ENCODE data around the gene SAMD15. TPM values are rescaled to one million over a fixed set of nuclear protein-coding genes. Genes with fewer than 3 reads are reported as not detected.
"Not testable (repeated sequence)": the region's sequence is repeated elsewhere in the genome, so short reads cannot be mapped to it uniquely, and the experiment has no call there.

Gene SAMD15
- total RNA-seq = 0.29 and 1.1 TPM in 2 replicates

- H3K4me3 Mint-ChIP-seq = peak within 1 kb of the TSS; percentile 92
- H3K4me1 Mint-ChIP-seq (ENCODE audit: low read depth) = peaks cover 37% of the 10 kb centered on the region
- intact Hi-C loops (cut with micrococcal nuclease) = loop anchor here (1.0 to 10.0 kb wide), 11 partner anchors 56 to 1225 kb away; partner anchors contain the start of genes ALKBH1, ANGEL1, CIPC and GPATCH2L
- peaks cover 10% of the 10 kb centered on the region for H3K27me3 Mint-ChIP-seq (ENCODE audit: insufficient read depth)
- peaks cover 4% of the 10 kb centered on the region for H3K9me3 Mint-ChIP-seq
- H3K27ac Mint-ChIP-seq = peak within 1 kb of the TSS; percentile 89
- peak; percentile 80 for DNase-seq (ENCODE audit: low spot score)
- peaks cover 12% of the 10 kb centered on the region for H3K36me3 Mint-ChIP-seq (ENCODE audit: low read depth)
Observed at GRCh38 chr14:77376771-77377501, at the start of gene SAMD15, which contains the start of gene TMED8. Gene SAMD15, plus strand, starts transcription at chr14:77377379. Its CDS starts 40 bp downstream, at chr14:77377419. Gene TMED8, minus strand, starts transcription at chr14:77377094. Its CDS starts 41 bp downstream, at chr14:77377053.

- DNase-seq (ENCODE audit: low spot score) = no peak
- Mint-ChIP-seq H3K4me1 (ENCODE audit: low read depth) (no peaks in the 10 kb centered on the region), H3K27ac (no peak overlapping the region), H3K9me3 (no peaks in the 10 kb centered on the region), H3K4me3 (no peak overlapping the region), H3K27me3 (ENCODE audit: insufficient read depth) (no peaks in the 10 kb centered on the region), H3K36me3 (ENCODE audit: low read depth) (no peaks in the 10 kb centered on the region)
- intact Hi-C loops (cut with micrococcal nuclease) = no loop called here
Observed at GRCh38 chr14:77329872-77330271, 47.3 kb upstream of the SAMD15 start.

- intact Hi-C loops (cut with micrococcal nuclease) = no loop called here
- Mint-ChIP-seq H3K4me3 (no peak overlapping the region), H3K27ac (no peak overlapping the region), H3K4me1 (ENCODE audit: low read depth) (peaks cover 18% of the 10 kb centered on the region), H3K27me3 (ENCODE audit: insufficient read depth) (no peaks in the 10 kb centered on the region), H3K9me3 (no peaks in the 10 kb centered on the region), H3K36me3 (ENCODE audit: low read depth) (peaks cover 14% of the 10 kb centered on the region)
- DNase-seq (ENCODE audit: low spot score) = no peak
Observed at GRCh38 chr14:77335576-77335975, 41.6 kb upstream of the SAMD15 start.

- intact Hi-C loops (cut with micrococcal nuclease); H3K27me3 Mint-ChIP-seq (ENCODE audit: insufficient read depth); H3K9me3 Mint-ChIP-seq; H3K27ac Mint-ChIP-seq; H3K4me3 Mint-ChIP-seq; DNase-seq (ENCODE audit: low spot score): not testable (repeated sequence)
- Mint-ChIP-seq H3K4me1 (ENCODE audit: low read depth) (peaks cover 18% of the 10 kb centered on the region), H3K36me3 (ENCODE audit: low read depth) (peaks cover 26% of the 10 kb centered on the region)
Observed at GRCh38 chr14:77337255-77337654, 39.9 kb upstream of the SAMD15 start.

GRCh38 chr14:77337880-77338279, 39.3 kb upstream of the SAMD15 start:
- no peak overlapping the region for H3K4me3 Mint-ChIP-seq
- H3K9me3 Mint-ChIP-seq = no peaks in the 10 kb centered on the region
- no peaks in the 10 kb centered on the region for H3K27me3 Mint-ChIP-seq (ENCODE audit: insufficient read depth)
- intact Hi-C loops (cut with micrococcal nuclease) = no loop called here
- H3K4me1 Mint-ChIP-seq (ENCODE audit: low read depth) = peaks cover 18% of the 10 kb centered on the region
- H3K36me3 Mint-ChIP-seq (ENCODE audit: low read depth) = peaks cover 32% of the 10 kb centered on the region
- DNase-seq (ENCODE audit: low spot score) = no peak
- no peak overlapping the region for H3K27ac Mint-ChIP-seq

GRCh38 chr14:77338302-77338701, 38.9 kb upstream of the SAMD15 start:
- H3K4me3 Mint-ChIP-seq = no peak overlapping the region
- H3K27me3 Mint-ChIP-seq (ENCODE audit: insufficient read depth) = no peaks in the 10 kb centered on the region
- peaks cover 18% of the 10 kb centered on the region for H3K4me1 Mint-ChIP-seq (ENCODE audit: low read depth)
- no peaks in the 10 kb centered on the region for H3K9me3 Mint-ChIP-seq
- H3K36me3 Mint-ChIP-seq (ENCODE audit: low read depth) = peaks cover 32% of the 10 kb centered on the region
- DNase-seq (ENCODE audit: low spot score) = no peak
- intact Hi-C loops (cut with micrococcal nuclease) = no loop called here
- H3K27ac Mint-ChIP-seq = no peak overlapping the region

GRCh38 chr14:77339407-77339806, 37.8 kb upstream of the SAMD15 start:
- no peaks in the 10 kb centered on the region for H3K27me3 Mint-ChIP-seq (ENCODE audit: insufficient read depth)
- no peak overlapping the region for H3K27ac Mint-ChIP-seq
- H3K36me3 Mint-ChIP-seq (ENCODE audit: low read depth) = peaks cover 32% of the 10 kb centered on the region
- DNase-seq (ENCODE audit: low spot score) = no peak
- intact Hi-C loops (cut with micrococcal nuclease) = no loop called here
- H3K9me3 Mint-ChIP-seq = no peaks in the 10 kb centered on the region
- no peak overlapping the region for H3K4me3 Mint-ChIP-seq
- peaks cover 18% of the 10 kb centered on the region for H3K4me1 Mint-ChIP-seq (ENCODE audit: low read depth)

GRCh38 chr14:77340389-77340788, 36.8 kb upstream of the SAMD15 start:
- Mint-ChIP-seq H3K27me3 (ENCODE audit: insufficient read depth) (no peaks in the 10 kb centered on the region), H3K4me1 (ENCODE audit: low read depth) (peaks cover 18% of the 10 kb centered on the region), H3K4me3 (no peak overlapping the region), H3K27ac (no peak overlapping the region), H3K36me3 (ENCODE audit: low read depth) (peaks cover 32% of the 10 kb centered on the region), H3K9me3 (no peaks in the 10 kb centered on the region)
- intact Hi-C loops (cut with micrococcal nuclease) = no loop called here
- no peak for DNase-seq (ENCODE audit: low spot score)

GRCh38 chr14:77342726-77343397, 34.3 kb upstream of the SAMD15 start:
- peaks cover 31% of the 10 kb centered on the region for H3K36me3 Mint-ChIP-seq (ENCODE audit: low read depth)
- H3K9me3 Mint-ChIP-seq = no peaks in the 10 kb centered on the region
- DNase-seq (ENCODE audit: low spot score) = no peak
- no peaks in the 10 kb centered on the region for H3K27me3 Mint-ChIP-seq (ENCODE audit: insufficient read depth)
- H3K4me3 Mint-ChIP-seq = no peak overlapping the region
- H3K4me1 Mint-ChIP-seq (ENCODE audit: low read depth) = peaks cover 16% of the 10 kb centered on the region
- intact Hi-C loops (cut with micrococcal nuclease) = no loop called here
- no peak overlapping the region for H3K27ac Mint-ChIP-seq

- H3K27ac Mint-ChIP-seq = no peak overlapping the region
- no peaks in the 10 kb centered on the region for H3K27me3 Mint-ChIP-seq (ENCODE audit: insufficient read depth)
- H3K4me1 Mint-ChIP-seq (ENCODE audit: low read depth) = peaks cover 8% of the 10 kb centered on the region
- DNase-seq (ENCODE audit: low spot score) = no peak
- H3K36me3 Mint-ChIP-seq (ENCODE audit: low read depth) = peaks cover 31% of the 10 kb centered on the region
- no peak overlapping the region for H3K4me3 Mint-ChIP-seq
- intact Hi-C loops (cut with micrococcal nuclease) = no loop called here
- H3K9me3 Mint-ChIP-seq = no peaks in the 10 kb centered on the region
Observed at GRCh38 chr14:77343662-77344061, 33.5 kb upstream of the SAMD15 start.

GRCh38 chr14:77344377-77344996, 32.7 kb upstream of the SAMD15 start:
- intact Hi-C loops (cut with micrococcal nuclease) = no loop called here
- Mint-ChIP-seq H3K27me3 (ENCODE audit: insufficient read depth) (no peaks in the 10 kb centered on the region), H3K4me1 (ENCODE audit: low read depth) (no peaks in the 10 kb centered on the region), H3K36me3 (ENCODE audit: low read depth) (peaks cover 27% of the 10 kb centered on the region), H3K4me3 (no peak overlapping the region), H3K27ac (no peak overlapping the region), H3K9me3 (no peaks in the 10 kb centered on the region)
- no peak for DNase-seq (ENCODE audit: low spot score)

- Mint-ChIP-seq H3K9me3 (no peaks in the 10 kb centered on the region), H3K27ac (no peak overlapping the region), H3K27me3 (ENCODE audit: insufficient read depth) (no peaks in the 10 kb centered on the region), H3K4me1 (ENCODE audit: low read depth) (no peaks in the 10 kb centered on the region), H3K4me3 (no peak overlapping the region), H3K36me3 (ENCODE audit: low read depth) (peaks cover 25% of the 10 kb centered on the region)
- intact Hi-C loops (cut with micrococcal nuclease) = no loop called here
- no peak for DNase-seq (ENCODE audit: low spot score)
Observed at GRCh38 chr14:77346495-77346894, 30.7 kb upstream of the SAMD15 start.

GRCh38 chr14:77347751-77348150, 29.4 kb upstream of the SAMD15 start:
- Mint-ChIP-seq H3K4me3 (no peak overlapping the region), H3K4me1 (ENCODE audit: low read depth) (no peaks in the 10 kb centered on the region), H3K27ac (no peak overlapping the region), H3K27me3 (ENCODE audit: insufficient read depth) (no peaks in the 10 kb centered on the region), H3K36me3 (ENCODE audit: low read depth) (peaks cover 15% of the 10 kb centered on the region), H3K9me3 (no peaks in the 10 kb centered on the region)
- intact Hi-C loops (cut with micrococcal nuclease) = no loop called here
- no peak for DNase-seq (ENCODE audit: low spot score)
